BLaER1 treated with 17β-estradiol and CSF1 and Interleukin-3, amounts not matched to agents 10 nM and 100 nM (cell line): ENCODE data around the gene POU2F1.

Experiments used
- H3K27ac ChIP-seq, 11 experiments: shearing (Covaris generic); formaldehyde crosslinking; 2 replicates each; pipeline ENCODE4 v1.8.1; 2022
- H3K27me3 ChIP-seq, 11 experiments: shearing (Covaris generic); formaldehyde crosslinking; 2 replicates each; pipeline ENCODE4 v1.8.1; 2022
- H3K36me3 ChIP-seq, 11 experiments: shearing (Covaris generic); formaldehyde crosslinking; 2 replicates each; pipeline ENCODE4 v1.8.1; 2022
- H3K4me1 ChIP-seq, 10 experiments: shearing (Covaris generic); formaldehyde crosslinking; 2 replicates each; pipeline ENCODE4 v1.8.1; 2022
- H3K4me2 ChIP-seq, 11 experiments: shearing (Covaris generic); formaldehyde crosslinking; 2 replicates each; pipeline ENCODE4 v1.8.1; 2022
- H3K4me3 ChIP-seq, 10 experiments: shearing (Covaris generic); formaldehyde crosslinking; 2 replicates each; pipeline ENCODE4 v1.8.1; 2022
- H3K9ac ChIP-seq, 11 experiments: shearing (Covaris generic); formaldehyde crosslinking; 2 replicates each; pipeline ENCODE4 v1.8.1; 2022
- H3K9me3 ChIP-seq, 11 experiments: shearing (Covaris generic); formaldehyde crosslinking; replicated peaks in 1 of 11; 2 replicates each; pipeline ENCODE4 v1.8.1; 2022
- H4K20me1 ChIP-seq, 11 experiments: shearing (Covaris generic); formaldehyde crosslinking; 2 replicates each; pipeline ENCODE4 v1.8.1; 2022
- Cebpa-rat ChIP-seq, 11 experiments: shearing (Covaris generic); IDR thresholded peaks; 2 replicates each; pipeline ENCODE4 v1.8.1; 2022

The POU2F1 gene

GRCh38 chr1:167344615-167345385, 124.1 kb downstream of the POU2F1 start:
- no peaks in the 10 kb centered on the region; a peak in 1 of 20 replicates for H3K4me1 ChIP-seq
- H3K27ac ChIP-seq, result no peak overlapping the region
- no peaks in the 10 kb centered on the region for H4K20me1 ChIP-seq
- TF ChIP-seq Cebpa-rat (IDR thresholded peaks at IDR 0.05), result no peak
- no peak overlapping the region for H3K4me3 ChIP-seq
- H3K9me3 ChIP-seq, result peaks cover 0 to 15% (median 9%) of the 10 kb centered on the region in 11 experiments; a peak in 10 of 22 replicates
- H3K27me3 ChIP-seq, result no peaks in the 10 kb centered on the region
- H3K4me2 ChIP-seq, result no peak overlapping the region
- no peak overlapping the region for H3K9ac ChIP-seq
- H3K36me3 ChIP-seq, result peaks cover 7 to 68% (median 40%) of the 10 kb centered on the region in 11 experiments; a peak in 20 of 22 replicates

- Histone ChIP-seq H3K4me1 (no peaks in the 10 kb centered on the region; a peak in 1 of 20 replicates), H3K27me3 (no peaks in the 10 kb centered on the region), H3K9me3 (peaks cover 0 to 15% (median 8%) of the 10 kb centered on the region in 11 experiments; a peak in 10 of 22 replicates), H3K27ac (no peak overlapping the region), H3K36me3 (peaks cover 7 to 64% (median 39%) of the 10 kb centered on the region in 11 experiments; a peak in 20 of 22 replicates), H3K9ac (no peak overlapping the region), H3K4me2 (no peak overlapping the region), H3K4me3 (no peak overlapping the region), H4K20me1 (no peaks in the 10 kb centered on the region)
- no peak for TF ChIP-seq Cebpa-rat (IDR thresholded peaks at IDR 0.05)
Observed at GRCh38 chr1:167345386-167345733, 124.7 kb downstream of the POU2F1 start.

- Histone ChIP-seq H3K4me1 (no peaks in the 10 kb centered on the region), H4K20me1 (no peaks in the 10 kb centered on the region; a peak in 1 of 22 replicates), H3K4me2 (no peak overlapping the region), H3K4me3 (no peak overlapping the region), H3K9ac (no peak overlapping the region), H3K27ac (no peak overlapping the region), H3K9me3 (peaks cover 21 to 66% (median 43%) of the 10 kb centered on the region in 11 experiments), H3K27me3 (no peaks in the 10 kb centered on the region), H3K36me3 (peaks cover 4 to 53% (median 22%) of the 10 kb centered on the region in 11 experiments; a peak in 18 of 22 replicates)
- TF ChIP-seq Cebpa-rat (IDR thresholded peaks at IDR 0.05), result no peak
Observed at GRCh38 chr1:167357305-167357704, 136.6 kb downstream of the POU2F1 start.

- H3K4me1 ChIP-seq, result no peaks in the 10 kb centered on the region
- H3K9me3 ChIP-seq, result peaks cover 19 to 63% (median 46%) of the 10 kb centered on the region in 11 experiments
- no peaks in the 10 kb centered on the region for H4K20me1 ChIP-seq
- H3K4me2 ChIP-seq, result no peak overlapping the region
- H3K36me3 ChIP-seq, result peaks cover 4 to 58% (median 21%) of the 10 kb centered on the region in 11 experiments; a peak in 18 of 22 replicates
- H3K27me3 ChIP-seq, result no peaks in the 10 kb centered on the region
- no peak overlapping the region for H3K9ac ChIP-seq
- H3K27ac ChIP-seq, result no peak overlapping the region
- TF ChIP-seq Cebpa-rat (IDR thresholded peaks at IDR 0.05), result no peak
- no peak overlapping the region for H3K4me3 ChIP-seq
Observed at GRCh38 chr1:167359295-167359694, 138.6 kb downstream of the POU2F1 start.

GRCh38 chr1:167360120-167360519, 139.4 kb downstream of the POU2F1 start:
- no peak overlapping the region for H3K4me2 ChIP-seq
- no peak for TF ChIP-seq Cebpa-rat (IDR thresholded peaks at IDR 0.05)

GRCh38 chr1:167362638-167363037, 142.0 kb downstream of the POU2F1 start:
- H3K9me3 ChIP-seq, result peaks cover 14 to 38% (median 25%) of the 10 kb centered on the region in 11 experiments; a peak in 21 of 22 replicates
- H4K20me1 ChIP-seq, result no peaks in the 10 kb centered on the region
- H3K27me3 ChIP-seq, result no peaks in the 10 kb centered on the region
- TF ChIP-seq Cebpa-rat (IDR thresholded peaks at IDR 0.05), result no peak
- H3K4me2 ChIP-seq, result no peak overlapping the region
- peaks cover 20 to 66% (median 41%) of the 10 kb centered on the region in 11 experiments; a peak in 21 of 22 replicates for H3K36me3 ChIP-seq
- no peak overlapping the region for H3K4me3 ChIP-seq
- H3K9ac ChIP-seq, result no peak overlapping the region
- no peak overlapping the region for H3K27ac ChIP-seq
- H3K4me1 ChIP-seq, result no peaks in the 10 kb centered on the region

More at GRCh38 chr1:167360120-167360519, 139.4 kb downstream of the POU2F1 start:
- Histone ChIP-seq H3K36me3 (peaks cover 8 to 59% (median 28%) of the 10 kb centered on the region in 11 experiments; a peak in 19 of 22 replicates), H3K4me1 (no peaks in the 10 kb centered on the region), H3K9me3 (peaks cover 18 to 57% (median 41%) of the 10 kb centered on the region in 11 experiments), H3K27ac (no peak overlapping the region), H4K20me1 (no peaks in the 10 kb centered on the region), H3K9ac (no peak overlapping the region), H3K4me3 (no peak overlapping the region), H3K27me3 (no peaks in the 10 kb centered on the region)

GRCh38 chr1:167364826-167365225, 144.1 kb downstream of the POU2F1 start:
- Histone ChIP-seq H3K27ac (no peak overlapping the region), H4K20me1 (no peaks in the 10 kb centered on the region)
- TF ChIP-seq Cebpa-rat (IDR thresholded peaks at IDR 0.05), result no peak

GRCh38 chr1:167365360-167365759, 144.7 kb downstream of the POU2F1 start:
- Histone ChIP-seq H3K36me3 (peaks cover 22 to 73% (median 45%) of the 10 kb centered on the region in 11 experiments; a peak in 21 of 22 replicates), H3K4me1 (no peaks in the 10 kb centered on the region), H3K9me3 (peaks cover 0 to 20% (median 9%) of the 10 kb centered on the region in 11 experiments; a peak in 10 of 22 replicates), H3K4me3 (no peak overlapping the region), H3K4me2 (no peak overlapping the region), H4K20me1 (no peaks in the 10 kb centered on the region), H3K27me3 (no peaks in the 10 kb centered on the region), H3K9ac (no peak overlapping the region), H3K27ac (no peak overlapping the region)
- TF ChIP-seq Cebpa-rat (IDR thresholded peaks at IDR 0.05), result no peak

More at GRCh38 chr1:167364826-167365225, 144.1 kb downstream of the POU2F1 start:
- H3K4me1 ChIP-seq, result no peaks in the 10 kb centered on the region
- H3K27me3 ChIP-seq, result no peaks in the 10 kb centered on the region
- H3K4me2 ChIP-seq, result no peak overlapping the region
- peaks cover 0 to 20% (median 9%) of the 10 kb centered on the region in 11 experiments; a peak in 10 of 22 replicates for H3K9me3 ChIP-seq
- peaks cover 21 to 67% (median 40%) of the 10 kb centered on the region in 11 experiments; a peak in 21 of 22 replicates for H3K36me3 ChIP-seq
- H3K4me3 ChIP-seq, result no peak overlapping the region
- no peak overlapping the region for H3K9ac ChIP-seq

GRCh38 chr1:167367705-167368104, 147.0 kb downstream of the POU2F1 start:
- no peak overlapping the region for H3K9ac ChIP-seq
- no peak overlapping the region for H3K4me3 ChIP-seq
- TF ChIP-seq Cebpa-rat (IDR thresholded peaks at IDR 0.05), result no peak
- peaks cover 0 to 5% (median 2%) of the 10 kb centered on the region in 11 experiments; a peak in 5 of 22 replicates for H3K9me3 ChIP-seq
- H3K27me3 ChIP-seq, result no peaks in the 10 kb centered on the region
- peaks cover 32 to 82% (median 62%) of the 10 kb centered on the region in 11 experiments for H3K36me3 ChIP-seq
- no peak overlapping the region for H3K27ac ChIP-seq
- no peaks in the 10 kb centered on the region for H4K20me1 ChIP-seq
- no peak overlapping the region for H3K4me2 ChIP-seq
- H3K4me1 ChIP-seq, result no peaks in the 10 kb centered on the region
